PC-3 (cell line): ENCODE measurements around the gene C18orf32.

Experiments used
- CTCF ChIP-seq: fragments of 300-600 bp; sonication (generic); conservative IDR thresholded peaks from 2 replicates; pipeline ENCODE4 v1.5.1; 2017; ENCODE audit warnings: antibody characterized with exemption, low read depth, mild to moderate bottlenecking, low read length
- EZH2 ChIP-seq: fragments of 300-600 bp; sonication (generic); IDR thresholded peaks from one replicate; pipeline ENCODE4 v1.6.1; 2017; ENCODE audit warnings: antibody characterized with exemption, mild to moderate bottlenecking, low read length; ENCODE audit not compliant: unreplicated experiment
- EZH2phosphoT487 ChIP-seq: fragments of 300-600 bp; sonication (generic); IDR thresholded peaks from 2 replicates; pipeline ENCODE4 v1.6.1; 2018; ENCODE audit warnings: mild to moderate bottlenecking, antibody characterized with exemption, low read length, borderline replicate concordance

- TF ChIP-seq CTCF (no peak), EZH2 (no peak), EZH2phosphoT487 (no peak)
Measured at GRCh38 chr18:49519101-49519971, 32.3 kb upstream of the C18orf32 start.
